Lower leg skin (tissue), 4 donors: Measurements from ENCODE around the gene CYB5A. TPM values are rescaled to one million over a fixed set of nuclear protein-coding genes. Genes with fewer than 3 reads are reported as not detected.
A peak's percentile ranks its signal among the peaks of the same experiment; 100 is the strongest.

ENCODE experiments used
- DNase-seq, 2 donors: peaks; one replicate each; pipeline ENCODE4 v3.0.0-alpha.2; 2019; ENCODE audit warnings: low spot score in 2 of 2
- H3K4me3 ChIP-seq: fragments of 200-600 bp; sonication (generic); 2 replicates; pipeline ENCODE4 v1.5.1; 2017; ENCODE audit warnings: mild to moderate bottlenecking, low read depth; ENCODE audit not compliant: poor library complexity, severe bottlenecking
- CTCF ChIP-seq, 3 donors: fragments of 450-650 bp; IDR thresholded peaks; one replicate each; pipeline ENCODE4 v1.5.1; 2016; ENCODE audit warnings: antibody characterized with exemption in 3 of 3, mild to moderate bottlenecking in 3 of 3, moderate library complexity in 2 of 3
- POLR2A ChIP-seq, 2 donors: fragments of 450-650 bp; IDR thresholded peaks; one replicate each; pipeline ENCODE4 v1.6.1; 2016 to 2017; ENCODE audit warnings: antibody characterized with exemption in 2 of 2, mild to moderate bottlenecking in 1 of 2, moderate library complexity in 1 of 2
- WGBS, 2 donors: methylation state at CpG; one replicate each; pipeline ENCODE4 v1.1.5; 2018; 5-methylcytosine and 5-hydroxymethylcytosine counted together
- intact Hi-C: fragments of 100-400 bp; cut with DNase I; formaldehyde crosslinking; loops from one replicate; pipeline ENCODE4 v1.15.0; 2023; ENCODE audit warnings: low total_unique reads
- total RNA-seq, 4 donors: library from RNA; depleted of rRNA; stranded (reverse); fragments of >200 nt; gene quantifications; one replicate each; pipeline ENCODE4 v1.1.0, GENCODE V29; 2016

Gene CYB5A
- total RNA-seq, 4 donors from 2014 or later, result 106 to 290 (median 173) TPM

GRCh38 chr18:74233933-74234325 is 57.8 kb downstream of the CYB5A start:
- WGBS, 2 donors, result 35 to 52% methylated on average over 3 of the region's 3 CpGs
- DNase-seq, result peak in 1 of 2 donors; percentile 3
- H3K4me3 ChIP-seq, result no peak overlapping the region
- no peak for TF ChIP-seq CTCF (IDR thresholded peaks at IDR 0.05)
- TF ChIP-seq POLR2A (IDR thresholded peaks at IDR 0.05), result no peak
- intact Hi-C loops, result no loop called here

- intact Hi-C loops, result no loop called here
- no peak overlapping the region for H3K4me3 ChIP-seq
- DNase-seq, result peak in 1 of 2 donors; percentile 48
- WGBS, 2 donors, result 74 to 76% methylated on average over 7 of the region's 7 CpGs
- no peak for TF ChIP-seq POLR2A (IDR thresholded peaks at IDR 0.05)
- TF ChIP-seq CTCF (IDR thresholded peaks at IDR 0.05), result no peak
These were observed 60.6 kb downstream of the CYB5A start for GRCh38 chr18:74230922-74231714.

- no peak for TF ChIP-seq POLR2A (IDR thresholded peaks at IDR 0.05)
- no peak for TF ChIP-seq CTCF (IDR thresholded peaks at IDR 0.05)
- intact Hi-C loops, result no loop called here
- H3K4me3 ChIP-seq, result no peak overlapping the region
- DNase-seq, result peak in 1 of 2 donors; percentile 74
- WGBS, 2 donors, result 89 to 90% methylated on average over 10 of the region's 10 CpGs
These were observed 61.9 kb downstream of the CYB5A start for GRCh38 chr18:74229891-74230290.

GRCh38 chr18:74229005-74229404 is 62.8 kb downstream of the CYB5A start:
- intact Hi-C loops, result no loop called here
- H3K4me3 ChIP-seq, result no peak overlapping the region
- TF ChIP-seq POLR2A (IDR thresholded peaks at IDR 0.05) (no peak), CTCF (IDR thresholded peaks at IDR 0.05) (no peak)
- WGBS, 2 donors, result 88 to 91% methylated on average over 3 of the region's 3 CpGs
- DNase-seq, result peak in 1 of 2 donors; percentile 43

- DNase-seq, result peak in 1 of 2 donors; percentile 20
- no peak overlapping the region for H3K4me3 ChIP-seq
- intact Hi-C loops, result no loop called here
- 87 to 90% methylated on average over 5 of the region's 5 CpGs for WGBS, 2 donors
- TF ChIP-seq POLR2A (IDR thresholded peaks at IDR 0.05), result no peak
- no peak for TF ChIP-seq CTCF (IDR thresholded peaks at IDR 0.05)
These were observed 63.5 kb downstream of the CYB5A start for GRCh38 chr18:74228312-74228711.
